ENCODE results near the gene VEGFB. TPM values are rescaled to one million over a fixed set of nuclear protein-coding genes. Genes with fewer than 3 reads are reported as not detected.

VEGFB gene
- total and polyA plus RNA-seq, 8 donors = 72.9 to 132 (median 86.6) TPM

- TF ChIP-seq CTCF (IDR thresholded peaks at IDR 0.05) = no peak
- ATAC-seq (peak; percentile 4), DNase-seq (peak in 1 of 4 donors; percentile 43)
- Histone ChIP-seq H3K4me1 (peaks cover 20 to 82% of the 10 kb centered on the region in 2 donors), H3K27me3 (no peaks in the 10 kb centered on the region), H3K27ac (peak overlapping the region; percentile 82 to 98), H3K9me3 (no peaks in the 10 kb centered on the region), H3K4me3 (peak overlapping the region; percentile 79 to 82), H3K36me3 (peaks cover 0 to 34% of the 10 kb centered on the region in 2 donors)
- intact Hi-C loops (cut with DNase I) = no loop called here
These were observed 7.3 kb downstream of the VEGFB start for GRCh38 chr11:64241491-64242374.

- DNase-seq (peak in 1 of 4 donors; percentile 49), ATAC-seq (no peak)
- no peaks in the 10 kb centered on the region for H3K27me3 ChIP-seq
- H3K4me1 ChIP-seq = peaks cover 14 to 78% of the 10 kb centered on the region in 2 donors
- no peak overlapping the region for H3K27ac ChIP-seq
- TF ChIP-seq CTCF (IDR thresholded peaks at IDR 0.05) = no peak
- intact Hi-C loops (cut with DNase I) = no loop called here
- H3K36me3 ChIP-seq = peaks cover 0 to 27% of the 10 kb centered on the region in 2 donors
- peak overlapping the region in 1 of 2 donors; percentile 82 for H3K4me3 ChIP-seq
- H3K9me3 ChIP-seq = no peaks in the 10 kb centered on the region
These were observed 9.0 kb downstream of the VEGFB start for GRCh38 chr11:64243236-64243854.

DNA sequence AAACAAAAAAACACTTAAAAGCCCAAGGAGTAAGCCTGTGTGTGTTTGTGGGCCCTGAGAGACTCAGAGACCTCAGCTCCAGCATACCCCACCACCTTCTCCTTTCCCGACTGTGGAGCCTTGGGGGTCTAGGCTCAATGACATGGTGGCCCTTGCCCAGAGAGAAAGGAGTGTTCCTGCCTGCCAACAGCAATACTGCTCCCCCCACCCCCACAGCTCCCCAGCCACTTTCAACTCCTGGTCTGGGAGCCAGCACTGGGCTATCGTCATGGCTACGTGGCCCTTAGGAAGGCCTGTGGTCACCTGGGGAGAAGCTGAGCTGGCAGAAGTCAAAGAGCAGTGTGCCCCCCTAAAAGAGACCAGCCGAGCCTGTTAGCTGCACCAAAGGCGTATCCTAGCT is 9.7 kb downstream of the VEGFB start:
- intact Hi-C loops (cut with DNase I) = no loop called here
- Histone ChIP-seq H3K27ac (no peak overlapping the region), H3K27me3 (no peaks in the 10 kb centered on the region), H3K4me1 (peaks cover 14 to 71% of the 10 kb centered on the region in 2 donors), H3K9me3 (no peaks in the 10 kb centered on the region), H3K36me3 (peaks cover 0 to 20% of the 10 kb centered on the region in 2 donors), H3K4me3 (no peak overlapping the region)
- TF ChIP-seq CTCF (IDR thresholded peaks at IDR 0.05) = no peak
- no peak for ATAC-seq
- no peak for DNase-seq

GRCh38 chr11:64244966-64245365 is 10.6 kb downstream of the VEGFB start:
- H3K36me3 ChIP-seq = peaks cover 0 to 20% of the 10 kb centered on the region in 2 donors
- peak overlapping the region; percentile 68 to 71 for H3K27ac ChIP-seq
- no peaks in the 10 kb centered on the region for H3K9me3 ChIP-seq
- H3K4me3 ChIP-seq = peak overlapping the region in 1 of 2 donors; percentile 77
- peaks cover 14 to 62% of the 10 kb centered on the region in 2 donors for H3K4me1 ChIP-seq
- intact Hi-C loops (cut with DNase I) = no loop called here
- DNase-seq = peak in 1 of 4 donors; percentile 57
- no peak for ATAC-seq
- no peak for TF ChIP-seq CTCF (IDR thresholded peaks at IDR 0.05)
- H3K27me3 ChIP-seq = no peaks in the 10 kb centered on the region

DNA sequence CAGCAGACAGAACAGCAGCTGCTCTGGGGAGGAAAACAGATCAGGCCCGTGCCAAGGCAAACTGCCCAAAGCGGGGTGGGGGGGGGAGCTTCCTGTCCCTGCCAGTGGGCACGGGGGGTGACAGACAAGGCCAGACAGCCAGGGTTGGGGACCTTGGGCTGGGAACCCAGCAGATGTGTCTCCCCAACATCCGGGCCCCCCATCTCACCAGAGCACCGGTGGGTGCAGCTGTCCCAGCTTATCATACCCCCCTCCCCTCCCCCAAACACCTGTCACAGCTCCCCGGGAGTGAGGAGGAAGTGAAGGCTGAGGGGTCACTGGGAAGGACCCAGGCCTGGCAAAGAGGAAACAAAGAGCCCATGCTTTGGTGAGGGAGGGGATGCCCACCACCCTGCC is 11.0 kb downstream of the VEGFB start:
- H3K9me3 ChIP-seq = no peaks in the 10 kb centered on the region
- H3K27ac ChIP-seq = peak overlapping the region; percentile 68 to 71
- no peak for TF ChIP-seq CTCF (IDR thresholded peaks at IDR 0.05)
- H3K36me3 ChIP-seq = peaks cover 0 to 20% of the 10 kb centered on the region in 2 donors
- peaks cover 14 to 58% of the 10 kb centered on the region in 2 donors for H3K4me1 ChIP-seq
- DNase-seq = peak in 1 of 4 donors; percentile 80
- no peak for ATAC-seq
- intact Hi-C loops (cut with DNase I) = no loop called here
- H3K27me3 ChIP-seq = no peaks in the 10 kb centered on the region
- H3K4me3 ChIP-seq = peak overlapping the region; percentile 72 to 77
